ENCODE results near the gene STARD13.

The STARD13 gene

DNA sequence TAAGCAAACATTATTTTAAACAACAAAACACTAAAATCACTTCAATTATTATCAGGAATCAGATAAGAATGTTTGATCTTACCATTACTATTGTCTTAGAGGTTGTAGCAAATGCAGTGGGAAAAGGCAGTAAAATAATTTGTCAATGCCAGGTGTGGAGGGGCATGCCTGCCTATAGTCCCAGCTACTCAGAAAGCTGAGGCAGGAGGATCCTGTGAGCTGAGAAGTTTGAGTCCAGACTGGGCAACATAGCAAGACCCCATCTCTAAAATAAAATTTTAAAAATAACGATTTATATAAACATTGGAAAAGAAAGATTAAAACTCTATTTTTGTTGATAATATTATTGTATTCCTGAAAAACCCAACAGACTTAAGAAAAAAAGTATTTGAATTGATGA is 202.5 kb downstream of the STARD13 start:
- no peak for DNase-seq (ENCODE audit: low read depth in 3 of 3)

DNA sequence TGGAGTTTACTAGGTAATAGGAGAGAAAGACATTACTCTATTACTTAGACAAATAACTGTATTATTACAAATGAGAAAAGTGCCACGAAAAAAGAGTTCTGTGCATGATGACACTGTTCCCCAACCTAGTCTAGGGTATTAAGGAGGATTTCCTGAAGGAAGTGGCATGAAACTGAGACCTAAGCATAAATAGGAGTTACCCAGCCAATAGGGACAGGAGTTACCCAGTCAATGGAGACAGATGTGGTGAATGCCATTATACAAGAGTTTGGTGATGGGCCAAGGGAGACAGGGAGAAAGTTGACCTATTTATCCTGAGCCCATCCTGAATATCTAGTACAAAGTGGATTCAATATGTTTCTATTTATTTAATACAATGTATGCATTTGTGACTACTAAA is 203.9 kb downstream of the STARD13 start:
- DNase-seq (ENCODE audit: low read depth in 3 of 3): no peak

DNA sequence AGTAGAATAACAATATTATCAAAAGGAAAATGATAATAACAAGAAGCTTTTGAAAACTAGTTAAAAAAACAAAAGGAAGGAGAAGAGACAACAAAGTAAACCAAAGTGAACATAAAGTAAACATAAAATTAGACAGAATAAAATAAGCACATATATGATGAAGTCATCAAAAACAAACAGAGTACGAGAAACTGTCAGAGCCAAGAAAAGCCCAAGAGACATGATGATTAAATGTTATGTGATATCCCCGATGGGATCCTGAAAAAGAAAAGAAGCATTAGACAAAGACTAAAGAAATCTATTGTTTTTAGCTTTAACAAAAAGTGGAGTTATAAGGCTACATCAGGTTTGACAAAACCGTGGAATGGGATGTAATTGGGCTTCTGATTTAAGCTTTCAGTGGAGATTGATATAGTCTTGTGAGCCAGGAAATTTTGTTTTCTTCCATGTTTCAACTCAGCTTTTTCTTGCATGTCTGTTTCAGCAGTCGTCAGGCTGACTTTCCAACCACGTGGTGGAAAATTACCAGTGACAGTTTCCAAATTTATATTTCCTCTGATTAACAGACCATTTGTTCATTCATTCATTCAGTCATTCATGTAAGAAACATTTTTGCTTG is 204.5 kb downstream of the STARD13 start:
- no peak for DNase-seq (ENCODE audit: low read depth in 3 of 3)

DNA sequence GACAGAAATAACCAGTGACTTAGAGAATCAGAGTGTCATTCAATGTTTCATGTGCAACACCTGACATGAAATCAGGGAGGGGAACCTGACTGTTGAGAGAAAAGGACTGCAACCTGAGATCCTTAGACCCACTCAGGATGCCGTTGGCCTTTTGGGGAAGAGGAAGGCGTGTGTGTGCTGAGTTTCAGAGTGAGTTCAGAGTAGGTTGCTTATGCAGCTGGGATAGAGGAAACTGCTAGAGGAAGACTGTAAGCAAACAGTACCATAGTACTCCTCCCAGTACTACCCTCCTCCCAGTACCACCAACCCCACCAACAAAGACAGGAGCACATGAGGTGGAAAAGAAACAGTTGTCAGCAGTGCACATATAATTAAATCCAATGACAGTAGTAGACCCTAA is 205.6 kb downstream of the STARD13 start:
- no peak for DNase-seq (ENCODE audit: low read depth in 3 of 3)

- DNase-seq (ENCODE audit: low read depth in 3 of 3): no peak
Measured at GRCh38 chr13:33078263-33078662, 207.3 kb downstream of the STARD13 start.

DNA sequence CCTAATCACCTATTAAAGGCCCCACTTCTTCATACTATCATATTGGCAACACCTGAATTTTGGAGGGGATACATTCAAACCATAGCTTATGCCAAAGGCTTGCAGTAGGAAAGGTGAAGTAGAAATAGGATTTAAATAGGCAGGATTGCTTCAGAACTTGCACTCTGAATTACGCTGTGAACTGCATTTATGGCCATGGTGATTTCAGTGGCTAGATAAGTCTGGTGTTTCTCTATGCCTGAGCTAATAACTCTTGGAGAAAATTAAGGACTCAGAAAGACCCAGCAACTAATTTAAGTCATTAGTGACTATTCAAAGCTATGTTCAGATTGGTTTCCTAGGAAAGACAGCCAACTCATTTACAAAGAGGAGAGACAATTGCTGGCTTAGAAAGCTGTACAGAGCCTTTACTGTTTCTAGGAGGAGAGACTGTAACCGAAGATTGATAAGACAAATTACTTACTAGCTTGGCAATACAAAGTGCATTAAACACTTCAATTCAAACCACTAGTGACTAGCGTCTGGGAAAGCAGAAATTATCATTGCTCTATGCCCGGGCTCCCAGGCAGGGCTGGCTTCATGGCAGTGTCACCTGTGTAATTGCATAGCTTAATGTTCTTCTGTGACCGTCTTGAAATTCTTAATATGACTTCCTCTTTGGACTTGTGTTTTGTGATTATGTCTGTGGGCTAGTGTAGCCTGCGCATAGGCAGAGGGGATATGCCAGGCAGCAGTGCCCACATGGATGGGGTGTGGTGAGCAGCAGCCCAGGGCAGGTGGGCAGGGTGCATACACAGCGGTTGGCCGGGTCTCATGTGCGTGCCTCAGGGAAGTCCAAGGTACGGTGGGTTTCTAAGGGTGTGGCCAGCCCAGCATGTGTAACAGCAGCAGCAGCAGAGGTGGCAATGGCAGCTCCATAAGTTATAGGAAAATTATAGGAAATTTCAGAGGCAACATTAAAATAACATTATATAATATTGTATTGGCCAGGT is 209.3 kb downstream of the STARD13 start:
- DNase-seq (ENCODE audit: low read depth in 3 of 3): no peak

GRCh38 chr13:33073338-33073737 is 212.2 kb downstream of the STARD13 start:
- DNase-seq (ENCODE audit: low read depth in 3 of 3): no peak

DNA sequence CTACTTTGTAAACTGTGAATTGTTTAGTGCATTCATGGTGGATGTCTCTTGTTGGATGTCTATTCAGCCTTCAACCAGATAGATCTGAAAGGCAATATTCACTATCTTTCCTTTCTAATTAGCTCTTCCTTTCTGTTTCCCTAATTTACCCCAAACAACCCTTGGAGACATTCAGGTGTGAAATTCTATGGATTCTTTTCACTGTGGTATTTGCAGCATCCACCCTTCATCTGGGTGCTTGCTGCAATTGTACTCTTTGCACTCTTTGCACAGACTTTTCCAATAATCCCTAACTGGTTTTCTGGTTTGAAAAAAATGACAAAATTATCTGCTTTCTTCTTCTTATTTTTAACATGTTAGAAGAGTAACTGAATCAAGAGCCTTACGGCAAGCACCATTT is 212.8 kb downstream of the STARD13 start:
- DNase-seq (ENCODE audit: low read depth in 3 of 3): no peak

GRCh38 chr13:33072282-33072681 is 213.3 kb downstream of the STARD13 start:
- DNase-seq (ENCODE audit: low read depth in 3 of 3): no peak

DNA sequence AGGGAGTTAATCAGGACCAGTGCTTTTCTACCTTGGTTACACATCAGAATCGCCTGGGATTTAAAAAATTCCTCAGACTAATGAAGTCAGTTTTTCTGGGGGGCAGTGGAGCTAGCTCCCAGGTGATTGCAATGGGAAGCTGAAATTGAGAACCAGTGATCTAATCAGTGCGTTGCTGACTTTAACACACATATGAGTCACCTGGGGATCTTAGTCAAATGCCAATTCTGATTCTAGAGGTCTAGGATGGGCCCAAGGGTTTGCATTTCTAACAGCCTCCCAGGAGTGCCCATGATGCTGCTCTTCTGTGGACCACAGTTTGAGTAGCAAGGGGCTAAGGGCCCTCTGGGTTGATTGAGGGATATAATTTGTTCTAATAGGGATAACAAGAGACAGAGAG is 214.8 kb downstream of the STARD13 start:
- DNase-seq (ENCODE audit: low read depth in 3 of 3): no peak

- DNase-seq (ENCODE audit: low read depth in 3 of 3): no peak
Measured at GRCh38 chr13:33069365-33069764, 216.2 kb downstream of the STARD13 start.

DNA sequence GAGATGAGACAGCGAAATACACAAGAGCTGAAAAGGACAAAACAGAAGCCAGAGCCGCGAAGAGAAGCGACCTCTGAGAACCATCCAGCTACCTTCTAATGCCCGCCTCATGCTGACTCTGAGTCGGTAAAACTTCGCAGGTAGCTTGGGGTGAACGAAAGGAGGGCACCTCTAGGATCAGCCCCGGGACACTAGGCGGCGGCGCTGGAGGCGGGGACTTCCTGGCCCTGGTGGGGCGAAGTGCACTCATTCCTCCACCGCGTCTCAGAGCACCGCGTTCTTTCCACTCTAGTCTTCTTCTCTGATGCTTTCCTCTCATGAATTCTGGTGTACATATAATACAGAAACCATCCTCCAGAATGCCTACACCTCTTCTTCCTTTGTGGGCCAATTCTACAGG is 219.2 kb downstream of the STARD13 start:
- DNase-seq (ENCODE audit: low read depth in 3 of 3): no peak

- DNase-seq (ENCODE audit: low read depth in 3 of 3): no peak
Measured at GRCh38 chr13:33060815-33061214, 224.7 kb downstream of the STARD13 start.

GRCh38 chr13:33058776-33059327 is 226.7 kb downstream of the STARD13 start:
- no peak for DNase-seq (ENCODE audit: low read depth in 3 of 3)

GRCh38 chr13:33057019-33057780 is 228.4 kb downstream of the STARD13 start:
- no peak for DNase-seq (ENCODE audit: low read depth in 3 of 3)

- no peak for DNase-seq (ENCODE audit: low read depth in 3 of 3)
Measured at GRCh38 chr13:33053397-33054066, 232.0 kb downstream of the STARD13 start.

Data from stimulated activated CD4-positive, alpha-beta T cell treated with anti-CD3 and anti-CD28 coated beads, TNF-alpha, amount 100 ng/mL, for 4 hours (primary cell).